HK-2 (cell line): ENCODE measurements around the gene B2M.
"Not testable (repeated sequence)": the region's sequence is repeated elsewhere in the genome, so short reads cannot be mapped to it uniquely, and the experiment has no call there.

Experiments
- DNase-seq: peaks from one replicate; pipeline ENCODE4 v3.0.0-alpha.2; 2018; ENCODE audit not compliant: unreplicated experiment

B2M gene

DNA sequence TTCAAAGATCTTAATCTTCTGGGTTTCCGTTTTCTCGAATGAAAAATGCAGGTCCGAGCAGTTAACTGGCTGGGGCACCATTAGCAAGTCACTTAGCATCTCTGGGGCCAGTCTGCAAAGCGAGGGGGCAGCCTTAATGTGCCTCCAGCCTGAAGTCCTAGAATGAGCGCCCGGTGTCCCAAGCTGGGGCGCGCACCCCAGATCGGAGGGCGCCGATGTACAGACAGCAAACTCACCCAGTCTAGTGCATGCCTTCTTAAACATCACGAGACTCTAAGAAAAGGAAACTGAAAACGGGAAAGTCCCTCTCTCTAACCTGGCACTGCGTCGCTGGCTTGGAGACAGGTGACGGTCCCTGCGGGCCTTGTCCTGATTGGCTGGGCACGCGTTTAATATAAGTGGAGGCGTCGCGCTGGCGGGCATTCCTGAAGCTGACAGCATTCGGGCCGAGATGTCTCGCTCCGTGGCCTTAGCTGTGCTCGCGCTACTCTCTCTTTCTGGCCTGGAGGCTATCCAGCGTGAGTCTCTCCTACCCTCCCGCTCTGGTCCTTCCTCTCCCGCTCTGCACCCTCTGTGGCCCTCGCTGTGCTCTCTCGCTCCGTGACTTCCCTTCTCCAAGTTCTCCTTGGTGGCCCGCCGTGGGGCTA lies at the start of gene B2M, which contains the start of gene PATL2:
TSS of gene B2M (plus strand) at position 422 of the 647 bp plus-strand sequence. CDS start at position 452, 30 bp downstream.
TSS of gene PATL2 (minus strand) at position 228 of the 647 bp plus-strand sequence. CDS start 34,833 bp downstream, outside the sequence.
- peak; percentile 94 for DNase-seq

DNA sequence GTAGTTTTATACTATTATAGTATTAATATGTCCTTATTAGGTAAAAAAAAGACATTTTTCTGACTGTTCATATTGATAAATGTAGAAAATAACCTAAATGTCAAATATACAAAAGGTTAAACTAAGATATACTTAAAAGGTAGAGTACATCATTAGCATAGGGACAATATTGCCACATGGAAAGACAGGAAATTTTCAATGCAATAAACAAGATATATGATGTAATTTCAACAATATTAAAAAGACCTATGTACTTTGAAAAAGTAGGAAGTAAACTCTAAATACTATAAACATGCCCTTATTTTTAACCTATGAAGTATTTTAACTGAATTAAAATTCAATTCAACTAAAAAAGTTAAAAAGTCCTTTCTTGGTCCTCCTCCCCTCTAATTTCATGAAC lies 49.7 kb upstream of the B2M start:
- no peak for DNase-seq

DNA sequence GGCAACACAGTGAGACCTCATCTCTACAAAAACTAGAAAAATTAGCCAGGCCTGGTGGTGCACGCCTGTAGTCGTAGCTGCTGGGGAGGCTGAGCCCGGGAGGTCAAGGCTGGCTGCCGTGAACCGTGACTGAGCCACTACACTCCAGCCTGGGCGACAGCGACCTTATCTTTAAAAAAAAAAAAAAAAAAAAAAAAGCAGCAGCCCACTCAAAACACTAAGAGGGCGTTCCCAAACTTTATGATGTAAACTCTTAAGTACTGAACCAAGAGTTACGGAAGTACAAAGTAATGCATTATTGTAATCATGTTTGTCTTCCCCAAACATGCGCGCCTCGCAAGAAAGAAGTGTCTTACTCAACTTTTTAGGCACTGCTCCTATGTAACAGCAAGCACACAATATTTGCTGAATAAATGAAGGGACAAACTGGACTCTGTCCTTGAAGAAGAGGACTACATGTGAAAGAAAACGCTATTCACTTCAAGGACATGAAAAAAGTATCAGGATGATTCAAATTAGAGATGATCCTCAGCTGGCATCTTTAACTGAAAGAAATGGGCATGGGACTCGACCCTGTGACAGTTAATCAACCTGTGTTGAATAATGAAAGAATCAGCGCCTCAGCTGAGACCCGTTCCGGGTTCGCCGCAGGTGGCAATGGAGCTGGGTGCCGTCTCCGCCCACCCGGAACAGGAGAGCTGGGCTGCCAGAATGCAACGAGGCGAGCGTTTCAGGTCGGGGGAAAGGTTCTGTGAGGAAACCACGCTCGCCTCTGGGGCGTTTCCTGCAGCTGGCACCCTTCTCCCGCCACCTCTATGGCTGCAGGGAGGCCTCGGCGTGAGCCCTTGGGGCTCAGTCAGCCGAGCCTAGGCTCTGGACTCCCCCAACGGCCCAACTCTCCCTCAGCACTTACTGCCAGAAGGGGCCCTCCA lies 48.6 kb upstream of the B2M start:
- DNase-seq: peak; percentile 67

DNA sequence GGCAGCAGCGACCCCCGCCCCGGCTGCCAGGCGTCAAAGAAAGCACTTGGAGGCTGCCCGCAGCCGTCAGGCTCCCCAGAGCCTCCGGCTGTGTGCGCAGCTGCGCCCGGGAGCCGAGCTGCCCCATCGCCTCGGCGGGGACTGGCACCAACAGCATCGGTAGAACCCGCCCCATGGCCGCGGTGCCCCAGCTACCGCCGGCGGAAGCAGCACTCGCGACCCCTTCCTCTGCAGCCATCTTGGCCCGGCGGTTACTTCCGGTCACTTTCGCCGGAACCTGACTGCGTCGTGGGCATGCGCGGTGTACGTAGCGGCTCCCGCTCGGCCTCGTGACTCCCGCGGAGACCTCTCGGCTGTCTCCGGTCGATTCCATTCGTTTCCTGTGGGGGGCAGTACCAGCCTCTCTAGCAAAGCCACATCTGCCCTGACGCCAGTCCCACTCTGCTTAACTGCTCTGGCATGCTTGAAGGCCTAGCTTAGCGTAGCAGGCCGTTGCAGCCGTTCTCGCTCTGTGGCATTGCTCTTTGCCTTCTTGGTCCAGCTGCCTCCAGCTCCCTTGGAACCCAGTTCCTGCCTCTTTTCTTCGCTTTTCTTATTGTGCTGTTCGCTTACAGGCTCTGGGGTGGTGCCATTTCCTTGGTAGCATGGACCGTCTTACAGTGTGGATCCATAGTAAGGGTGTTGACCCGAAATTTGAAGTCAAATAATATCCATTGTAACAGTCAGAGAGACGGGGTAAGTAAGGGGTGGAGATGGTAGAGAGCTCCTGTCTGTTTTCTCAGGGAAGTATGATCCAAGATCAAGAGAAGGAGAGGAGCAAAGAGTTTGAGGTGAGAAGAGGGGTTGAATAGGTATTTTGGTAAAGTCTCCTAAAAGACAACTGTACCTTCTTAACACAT lies 47.7 kb upstream of the B2M start, which contains the start of gene SPG11:
TSS of gene SPG11 (minus strand) at position 253 of the 899 bp plus-strand sequence. CDS start at position 238, 15 bp downstream.
- peak; percentile 95 for DNase-seq

DNA sequence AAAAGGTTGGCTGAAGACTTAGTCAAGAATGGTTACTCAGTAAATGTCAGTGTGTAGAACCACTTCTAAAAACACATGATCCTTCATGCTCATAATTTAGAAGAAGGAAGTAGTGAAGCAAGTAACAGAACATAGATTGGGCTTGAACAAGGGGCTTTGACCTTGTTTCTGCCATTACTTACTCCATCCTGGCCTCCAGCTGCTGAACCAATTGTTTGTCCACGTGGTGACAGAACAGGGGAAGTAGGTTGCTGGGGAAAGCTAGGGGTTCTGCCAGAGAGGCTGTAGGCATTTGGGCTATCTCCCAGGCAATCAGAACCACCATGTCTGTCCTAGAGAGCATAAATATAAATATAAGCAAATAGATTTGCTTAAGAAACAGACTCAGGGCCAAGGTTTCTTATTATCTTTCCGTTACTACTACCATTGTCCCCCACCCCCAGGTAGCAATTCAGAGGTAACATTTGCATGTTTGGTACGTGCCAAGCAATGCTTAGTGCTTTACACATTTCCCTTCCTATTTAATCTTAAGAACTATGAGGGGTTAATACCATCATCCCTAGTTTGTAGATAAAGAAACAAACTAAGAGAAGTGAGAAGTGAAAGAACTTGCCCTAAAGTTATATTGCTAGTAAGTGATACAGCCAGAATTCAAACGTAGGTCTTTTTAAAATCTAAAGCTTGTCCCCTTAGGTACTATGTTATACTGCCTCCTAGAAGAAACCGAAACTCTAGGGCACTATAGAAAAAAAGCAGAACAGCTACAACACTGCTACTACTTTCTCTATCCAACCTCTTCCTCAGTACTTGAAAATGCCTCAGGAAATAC lies 44.9 kb upstream of the B2M start:
- DNase-seq: no peak

DNA sequence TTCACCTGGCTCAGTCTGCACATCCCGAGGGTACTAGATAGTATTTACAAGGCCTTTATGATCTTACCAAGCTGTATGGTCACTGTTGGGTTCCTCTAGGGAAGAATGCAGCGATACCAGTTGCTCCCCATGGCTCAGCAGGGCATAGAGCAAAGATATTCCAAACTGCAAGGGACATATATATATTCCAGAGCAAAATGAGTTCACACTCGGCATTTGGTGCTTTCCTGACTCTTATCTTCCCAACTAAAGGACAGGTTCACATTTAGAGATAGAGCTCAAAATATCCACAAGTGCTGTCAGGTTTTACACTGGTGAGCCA lies 44.3 kb upstream of the B2M start:
- no peak for DNase-seq

DNA sequence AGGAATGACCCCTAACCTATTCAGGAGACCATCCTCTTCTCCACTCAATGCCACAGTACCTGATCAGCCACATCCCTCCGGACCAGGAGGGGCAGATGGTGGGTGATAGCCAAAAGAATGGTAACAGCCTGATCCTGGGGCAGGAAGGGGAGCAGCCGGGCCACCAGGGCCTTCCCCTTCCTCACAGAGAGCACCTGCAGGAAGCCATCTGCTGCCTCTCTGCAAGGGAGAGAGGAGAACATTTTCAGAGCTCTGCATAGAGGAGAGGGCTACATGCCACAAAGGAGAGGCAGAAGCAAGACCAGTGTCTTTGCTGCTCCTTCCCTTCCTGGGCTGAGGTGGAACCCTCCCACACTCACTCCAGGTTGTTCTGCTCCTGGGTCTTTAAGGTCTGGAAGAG lies 42.4 kb upstream of the B2M start:
- no peak for DNase-seq

DNA sequence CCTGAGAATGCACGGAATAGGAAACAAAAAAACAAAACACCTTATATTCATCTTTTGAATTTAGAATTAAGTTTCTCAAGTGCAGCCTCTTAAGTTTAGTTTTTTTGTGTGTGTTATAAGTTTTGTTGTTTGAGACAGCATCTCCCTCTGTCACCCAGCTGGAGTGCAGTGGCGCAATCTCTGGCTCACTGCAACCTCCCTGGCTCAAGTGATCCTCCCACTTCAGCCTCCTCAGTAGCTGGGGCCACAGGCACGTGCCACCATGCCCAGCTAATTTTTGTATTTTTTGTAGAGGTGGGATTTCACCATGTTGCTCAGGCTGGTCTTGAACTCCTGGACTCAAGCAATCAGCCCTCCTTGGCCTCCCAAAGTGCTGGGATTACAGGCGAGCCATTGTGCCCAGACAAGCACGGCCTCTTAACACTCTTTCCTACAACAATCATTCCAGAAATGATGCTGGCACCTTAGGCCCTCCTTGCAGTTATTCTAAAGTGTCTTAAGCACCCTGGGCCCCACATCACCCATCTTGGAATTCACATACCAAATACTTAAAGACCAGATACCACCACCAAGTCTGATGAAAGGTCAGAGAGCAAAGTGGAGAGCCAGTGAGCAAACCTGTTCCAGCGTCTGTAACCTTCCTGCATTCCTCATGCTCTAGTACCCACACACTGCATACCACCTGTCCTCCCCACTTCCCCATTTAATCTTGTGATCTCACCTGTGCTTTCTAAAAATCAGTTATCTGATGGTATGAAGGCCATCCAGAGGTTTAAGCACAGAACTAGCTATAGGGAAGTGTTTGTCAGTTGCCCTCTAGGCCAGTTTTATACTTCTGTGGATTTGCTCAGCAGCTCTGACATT lies 41.0 kb upstream of the B2M start:
- DNase-seq: no peak

DNA sequence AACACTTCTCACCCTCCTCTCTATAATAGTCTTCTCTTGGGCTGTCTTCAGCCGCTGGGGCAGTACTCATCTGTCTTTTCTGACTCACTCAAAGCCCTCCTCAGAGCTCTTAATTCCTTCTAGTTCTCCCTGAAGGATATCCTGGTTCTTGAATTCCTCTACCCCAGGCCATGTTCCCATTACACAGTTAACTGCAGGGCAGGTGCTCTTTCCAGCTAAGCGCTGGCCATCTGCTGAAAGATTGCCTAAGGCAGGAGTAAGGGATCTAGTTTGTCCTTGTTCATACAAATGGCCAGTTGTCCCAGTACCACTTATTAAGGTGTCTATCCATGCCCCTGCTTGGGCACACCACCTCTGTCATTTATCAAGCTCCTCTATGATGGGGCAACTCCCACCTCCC lies 37.7 kb upstream of the B2M start:
- DNase-seq: no peak

DNA sequence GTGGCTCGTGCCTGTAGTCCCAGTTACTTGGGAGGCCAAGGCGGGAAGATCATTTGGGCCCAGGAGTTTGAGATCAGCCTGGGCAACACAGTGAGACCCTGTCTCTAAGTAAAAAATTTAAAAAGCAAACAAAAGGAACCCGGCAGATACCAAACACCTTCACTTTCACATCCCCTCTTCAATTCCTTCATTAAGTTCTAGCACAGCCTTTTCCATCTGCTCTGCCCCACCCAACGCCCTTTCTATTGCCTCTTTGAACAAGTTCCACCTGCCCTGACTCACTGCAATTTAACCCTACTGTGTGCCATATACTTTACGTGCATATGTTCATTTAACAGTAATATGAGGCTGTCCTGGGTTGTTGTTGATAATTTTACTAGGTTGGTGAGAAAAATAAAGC lies 35.4 kb upstream of the B2M start:
- DNase-seq: no peak

DNA sequence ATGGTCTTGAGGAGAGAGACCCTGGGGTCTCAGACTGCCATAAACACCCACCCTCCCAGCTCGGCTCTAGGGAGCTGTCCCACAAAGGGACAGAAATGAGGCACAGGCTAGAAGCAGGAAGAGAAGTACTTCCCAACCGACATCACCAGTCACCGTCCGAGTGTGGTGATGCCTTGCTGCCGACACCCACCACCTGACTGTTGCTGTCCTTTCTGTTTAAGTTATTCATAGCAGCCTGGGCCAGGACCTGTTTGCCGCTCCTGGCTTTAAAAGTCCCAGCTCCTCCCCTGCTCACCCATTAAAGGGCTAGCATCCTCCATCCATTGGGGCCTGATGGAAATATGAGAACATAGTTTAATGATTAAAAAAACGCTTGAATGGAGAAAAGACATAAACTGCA lies 34.6 kb upstream of the B2M start:
- DNase-seq: no peak

DNA sequence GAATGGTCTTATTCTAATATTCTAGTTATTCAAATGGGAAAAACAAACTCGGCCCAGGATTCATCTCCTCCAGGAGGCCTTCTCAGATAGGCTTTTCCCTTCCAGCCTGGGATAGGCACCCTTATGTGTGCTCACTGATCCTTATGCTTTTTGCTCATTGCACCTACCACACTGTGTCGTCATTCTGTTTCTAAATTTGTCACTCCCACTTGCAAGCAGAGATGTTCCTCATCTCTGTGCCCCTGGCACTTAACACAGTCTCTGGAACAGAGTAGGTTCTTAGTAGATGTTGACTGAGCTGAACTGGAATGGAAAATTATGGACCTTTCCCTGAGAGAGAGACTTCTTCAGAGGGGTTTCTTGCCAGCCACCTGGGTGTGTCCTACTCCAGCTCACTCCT lies 29.1 kb upstream of the B2M start:
- no peak for DNase-seq

DNA sequence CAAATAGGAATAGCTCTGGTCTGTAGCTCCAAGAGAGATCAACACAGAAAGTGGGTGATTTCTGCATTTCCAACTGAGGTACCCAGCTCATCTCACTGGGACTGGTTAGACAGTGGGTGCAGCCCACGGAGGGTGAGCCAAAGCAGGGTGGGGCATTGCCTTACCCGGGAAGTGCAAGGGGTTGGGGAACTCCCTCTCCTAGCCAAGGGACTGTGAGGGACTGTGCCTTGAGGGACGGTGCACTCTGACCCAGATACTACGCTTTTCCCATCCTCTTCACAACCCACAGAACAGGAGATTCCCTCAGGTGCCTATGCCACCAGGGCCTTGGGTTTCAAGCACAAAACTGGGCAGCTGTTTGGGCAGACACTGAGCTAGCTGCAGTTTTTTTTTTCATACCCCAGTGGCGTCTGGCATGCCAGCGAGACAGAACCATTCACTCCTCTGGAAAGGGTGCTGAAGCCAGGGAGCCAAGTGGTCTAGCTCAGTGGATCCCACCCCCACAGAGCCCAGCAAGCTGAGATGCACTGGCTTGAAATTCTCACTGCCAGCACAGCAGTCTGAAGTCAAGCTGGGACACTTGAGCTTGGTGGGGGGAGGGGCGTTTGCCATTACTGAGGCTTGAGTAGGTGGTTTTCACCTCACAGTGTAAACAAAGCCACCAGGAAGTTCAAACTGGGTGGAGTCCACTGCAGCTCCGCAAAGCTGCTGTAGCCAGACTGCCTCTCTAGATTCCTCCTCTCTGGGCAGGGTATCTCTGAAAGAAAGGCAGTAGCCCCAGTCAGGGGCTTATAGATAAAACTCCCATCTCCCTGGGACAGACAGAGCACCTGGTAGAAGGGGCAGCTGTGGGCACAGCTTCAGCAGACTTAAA lies 28.3 kb upstream of the B2M start:
- peak; percentile 28 for DNase-seq

DNA sequence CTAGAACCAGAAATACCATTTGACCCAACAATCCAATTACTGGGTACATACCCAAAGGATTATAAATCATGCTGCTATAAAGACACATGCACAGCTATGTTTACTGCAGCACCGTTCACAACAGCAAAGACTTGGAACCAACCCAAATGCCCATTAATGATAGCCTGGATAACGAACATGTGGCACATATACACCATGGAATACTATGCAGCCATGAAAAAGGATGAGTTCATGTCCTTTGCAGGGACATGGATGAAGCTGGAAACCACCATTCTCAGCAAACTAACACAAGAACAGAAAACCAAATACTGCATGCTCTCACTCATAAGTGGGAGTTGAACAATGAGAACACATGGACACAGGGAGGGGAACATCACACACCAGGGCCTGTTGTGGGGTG lies 22.0 kb upstream of the B2M start:
- DNase-seq: not testable (repeated sequence)

DNA sequence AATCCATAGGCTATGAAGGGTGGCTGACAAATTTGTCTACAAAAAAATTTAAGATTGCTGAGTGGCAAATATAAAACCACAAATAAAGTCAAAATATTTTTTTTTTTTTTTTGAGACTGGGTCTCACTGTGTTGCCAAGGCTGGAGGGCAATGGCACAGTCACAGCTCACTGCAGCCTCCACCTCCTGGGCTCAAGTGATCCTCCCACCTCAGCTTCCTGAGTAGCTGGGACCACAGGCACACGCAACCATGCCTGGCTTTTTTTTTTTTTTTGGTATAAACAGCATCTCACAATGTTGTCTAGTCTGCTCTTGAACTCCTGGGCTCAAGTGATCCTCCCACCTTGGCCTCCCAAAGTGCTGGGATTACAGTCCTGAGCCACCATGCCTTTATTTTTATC lies 21.1 kb upstream of the B2M start:
- DNase-seq: not testable (repeated sequence)

DNA sequence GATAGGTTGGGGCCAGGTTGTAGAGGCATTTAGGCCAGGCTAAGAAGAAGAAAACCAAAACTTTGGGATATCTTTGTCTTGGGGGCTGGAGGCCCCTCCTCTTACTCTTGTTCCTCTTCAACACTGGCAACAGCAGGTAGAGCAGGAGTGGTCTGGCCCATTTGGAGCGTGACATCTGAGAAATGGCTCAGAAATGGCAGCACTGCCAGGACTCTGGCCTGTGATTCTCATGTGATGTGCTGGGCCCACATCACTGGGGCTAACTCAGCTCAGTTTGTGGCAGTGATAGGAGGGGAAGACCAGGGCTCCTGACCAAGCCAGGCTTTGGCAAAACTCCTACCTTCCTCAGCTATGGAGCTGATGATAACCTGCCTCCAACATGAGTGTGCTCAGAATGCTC lies 18.7 kb upstream of the B2M start:
- DNase-seq: no peak

DNA sequence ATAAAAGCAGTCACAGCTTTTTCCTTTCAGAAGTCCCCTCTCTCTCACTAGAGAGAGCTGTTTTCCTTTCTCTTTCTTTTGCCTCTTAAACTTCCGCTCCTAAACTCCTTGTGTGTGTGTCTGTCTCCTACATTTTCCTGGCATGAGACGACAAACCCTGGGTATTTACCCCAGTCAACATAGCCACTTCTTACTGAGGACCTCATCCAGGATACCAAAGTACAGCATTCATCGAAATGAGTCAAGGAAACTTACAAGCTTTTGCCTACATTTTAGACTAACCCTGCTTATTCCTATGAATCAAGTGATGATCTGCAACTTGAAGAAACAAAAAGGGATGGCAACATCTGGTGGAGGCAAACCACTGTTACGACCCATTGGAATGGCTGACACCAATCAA lies 16.9 kb upstream of the B2M start:
- no peak for DNase-seq

DNA sequence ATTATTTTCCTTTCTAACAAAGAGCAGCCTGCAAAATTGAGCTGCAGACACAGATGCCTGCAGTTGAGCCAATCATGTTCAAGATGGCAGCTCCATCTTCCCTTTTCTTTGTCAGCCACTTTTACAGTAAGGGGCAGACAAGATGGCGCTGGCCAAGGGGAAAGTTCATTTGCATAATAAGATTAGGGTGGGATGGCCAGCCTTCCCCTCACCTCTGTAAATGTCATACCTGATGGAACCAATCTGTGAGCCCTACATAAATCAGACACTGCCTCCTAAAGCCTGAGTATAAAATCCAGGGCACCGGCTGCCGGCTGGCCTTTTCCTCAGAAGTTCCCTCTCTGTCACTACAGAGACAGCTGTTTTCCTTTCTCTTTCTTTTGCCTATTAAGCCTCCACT lies 16.0 kb upstream of the B2M start:
- DNase-seq: no peak

DNA sequence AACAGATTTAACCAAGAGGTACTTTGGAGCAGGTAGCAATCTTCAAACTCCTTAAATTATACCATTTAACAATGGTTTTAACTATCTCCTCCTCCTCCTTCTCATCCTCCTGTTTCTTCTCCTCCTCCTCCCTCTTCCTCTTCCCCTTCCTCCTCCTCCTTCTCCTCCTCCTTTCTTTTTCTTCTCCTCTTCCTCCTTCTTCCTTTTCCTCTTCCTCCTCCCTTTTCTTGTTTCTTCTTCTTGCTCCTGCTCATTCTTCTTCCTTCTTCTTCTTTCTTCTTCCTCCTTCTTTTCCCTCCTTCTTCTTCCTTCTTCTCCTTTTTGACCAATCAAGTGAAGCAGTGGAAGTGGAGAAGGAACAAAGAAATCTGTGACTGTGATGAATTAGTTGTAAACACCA lies 14.3 kb upstream of the B2M start:
- no peak for DNase-seq
